Mucosa of descending colon (tissue), 3 donors: ENCODE data around the gene FBXL16. TPM values are rescaled to one million over a fixed set of nuclear protein-coding genes. Genes with fewer than 3 reads are reported as not detected.
A peak's percentile ranks its signal among the peaks of the same experiment; 100 is the strongest.

Source experiments
- ATAC-seq: fragments of 200-7000 bp; cut with Tn5 transposase; one replicate; pipeline ENCODE4 v1.9.1; 2020; ENCODE audit warnings: mild to moderate bottlenecking, moderate library complexity
- DNase-seq, 3 donors: peaks; one replicate each; pipeline ENCODE4 v3.0.0-alpha.2; 2020
- H3K36me3 ChIP-seq: fragments of 200-600 bp; one replicate; pipeline ENCODE4 v1.8.0; 2021; ENCODE audit warnings: low read depth, mild to moderate bottlenecking
- H3K4me1 ChIP-seq: fragments of 200-600 bp; one replicate; pipeline ENCODE4 v1.8.0; 2021; ENCODE audit warnings: low read depth, mild to moderate bottlenecking
- H3K4me3 ChIP-seq: fragments of 200-600 bp; one replicate; pipeline ENCODE4 v1.8.0; 2021; ENCODE audit warnings: mild to moderate bottlenecking
- H3K9me3 ChIP-seq: fragments of 200-600 bp; one replicate; pipeline ENCODE4 v1.8.0; 2021; ENCODE audit warnings: mild to moderate bottlenecking
- CTCF ChIP-seq: fragments of 200-600 bp; IDR thresholded peaks from one replicate; pipeline ENCODE4 v1.8.0; 2022; ENCODE audit warnings: antibody characterized with exemption, mild to moderate bottlenecking
- intact Hi-C, 2 donors: fragments of 100-400 bp; cut with DNase I in 1 of 2; cut with micrococcal nuclease in 1 of 2; formaldehyde crosslinking; loops; one replicate each; pipeline versions ENCODE4 v1.11.0 to v1.11.1; 2022; cut with DNase I, micrococcal nuclease
- total RNA-seq, 3 donors: library from RNA; stranded (reverse); fragmentation: NEBNext Ultra II Directional in 2 of 3; extraction: Animal tissue kit (Norgen Biotek cat#: 25700) in 2 of 3; gene quantifications; one replicate each; pipeline versions ENCODE4 v1.2.1 to v1.2.4, GENCODE V29; 2021 to 2023
- donor health status: DM: no; HTN: no; CAD: no; lungs with moderate emphysema.
- donor health status: DM: no; HTN: no; CAD: no.
- donor health status: DM: no; HTN: yes; CAD: no.

FBXL16 gene
- total RNA-seq, 3 donors from 2014 or later = 1.3 to 2.2 (median 2.1) TPM

- no peak for TF ChIP-seq CTCF
- no peak for ATAC-seq
These were observed 53.8 kb downstream of the FBXL16 start for GRCh38 chr16:651844-652243.

GRCh38 chr16:649631-650030 is 56.0 kb downstream of the FBXL16 start:
- no peaks in the 10 kb centered on the region for H3K9me3 ChIP-seq
- no peaks in the 10 kb centered on the region for H3K36me3 ChIP-seq
- peak overlapping the region; percentile 25 for H3K4me3 ChIP-seq
- peaks cover 44% of the 10 kb centered on the region for H3K4me1 ChIP-seq
- DNase-seq (peak in 1 of 3 donors; percentile 58), ATAC-seq (no peak)
- TF ChIP-seq CTCF = no peak
- intact Hi-C loops = loop anchor here in 1 of 2 donors (10.0 kb wide), 1 partner anchor 55 kb away; the partner anchor contains the start of gene RAB40C

More at GRCh38 chr16:651844-652243, 53.8 kb downstream of the FBXL16 start:
- no peaks in the 10 kb centered on the region for H3K36me3 ChIP-seq
- no peak overlapping the region for H3K4me3 ChIP-seq
- intact Hi-C loops = loop anchor here in 1 of 2 donors (10.0 kb wide), 1 partner anchor 57 kb away; the partner anchor contains the start of gene RAB40C
- no peaks in the 10 kb centered on the region for H3K9me3 ChIP-seq
- H3K4me1 ChIP-seq = peaks cover 24% of the 10 kb centered on the region
- no peak for DNase-seq

GRCh38 chr16:648781-649589 is 56.6 kb downstream of the FBXL16 start, which contains the start of gene WDR90:
WDR90 (plus strand) TSS chr16:649365; CDS start chr16:649417, 52 bp downstream.
- Histone ChIP-seq H3K36me3 (no peaks in the 10 kb centered on the region), H3K9me3 (no peaks in the 10 kb centered on the region), H3K4me3 (peak within 1 kb of the TSS; percentile 25), H3K4me1 (peaks cover 50% of the 10 kb centered on the region)
- peak; percentile 72 for ATAC-seq
- TF ChIP-seq CTCF = no peak
- intact Hi-C loops = no loop called here
- peak; percentile 95 to 97 (median 97) for DNase-seq

- Histone ChIP-seq H3K36me3 (no peaks in the 10 kb centered on the region), H3K9me3 (no peaks in the 10 kb centered on the region), H3K4me3 (peak overlapping the region; percentile 25), H3K4me1 (peaks cover 55% of the 10 kb centered on the region)
- DNase-seq (peak; percentile 88 to 90 (median 89)), ATAC-seq (peak; percentile 55)
- intact Hi-C loops = no loop called here
- TF ChIP-seq CTCF = no peak
These were observed 57.4 kb downstream of the FBXL16 start for GRCh38 chr16:648071-648780.

- DNase-seq (peak in 2 of 3 donors; percentile 54 to 64), ATAC-seq (peak; percentile 33)
- no peaks in the 10 kb centered on the region for H3K36me3 ChIP-seq
- H3K9me3 ChIP-seq = no peaks in the 10 kb centered on the region
- H3K4me3 ChIP-seq = no peak overlapping the region
- peaks cover 60% of the 10 kb centered on the region for H3K4me1 ChIP-seq
- TF ChIP-seq CTCF = no peak
- intact Hi-C loops = no loop called here
These were observed 58.3 kb downstream of the FBXL16 start for GRCh38 chr16:647173-647902.
